ENCODE results near the gene MAFF. TPM values are rescaled to one million over a fixed set of nuclear protein-coding genes. Genes with fewer than 3 reads are reported as not detected.

Gene MAFF
- total RNA-seq, 1 experiment from 2014 or later = 4.6 TPM

DNA sequence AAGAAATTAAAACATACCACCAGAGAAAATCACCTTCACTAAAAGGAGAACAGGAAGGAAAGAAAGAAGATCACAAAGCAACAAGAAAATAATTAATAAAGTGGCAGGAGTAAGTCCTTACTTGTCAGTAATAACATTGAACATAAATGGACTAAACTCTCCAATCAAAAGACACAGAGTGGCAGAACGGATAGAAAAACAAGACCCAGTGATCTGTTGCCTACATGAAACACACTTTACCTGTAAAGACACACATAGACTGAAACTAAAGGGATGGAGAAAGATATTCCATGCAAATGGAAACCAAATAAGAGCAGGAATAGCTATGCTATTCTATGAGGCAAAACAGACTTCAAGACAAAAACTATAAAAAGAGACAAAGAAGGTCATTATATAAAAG, 46.1 kb upstream of the MAFF start:
- Mint-ChIP-seq H3K27me3 (ENCODE audit: low read depth) (no peaks in the 10 kb centered on the region), H3K27ac (no peak overlapping the region), H3K9me3 (no peaks in the 10 kb centered on the region), H3K36me3 (no peaks in the 10 kb centered on the region), H3K4me3 (no peak overlapping the region), H3K4me1 (peaks cover 9% of the 10 kb centered on the region; the same call in 1 of the 2 replicates)
- POLR2A ChIA-PET = no interaction called here
- CTCF ChIA-PET = no interaction called here
- no peak for ATAC-seq
- no peak for DNase-seq (ENCODE audit: low spot score)
- TF ChIP-seq CREM (CRISPR knock-in tag; IDR thresholded peaks at IDR 0.05) (no peak), ZBTB21 (CRISPR knock-in tag; IDR thresholded peaks at IDR 0.05; ENCODE audit: borderline replicate concordance) (no peak), MXD4 (CRISPR knock-in tag; IDR thresholded peaks at IDR 0.05; ENCODE audit: borderline replicate concordance) (no peak), MAX (CRISPR knock-in tag; IDR thresholded peaks at IDR 0.05) (no peak), SOX15 (CRISPR knock-in tag; IDR thresholded peaks at IDR 0.05) (no peak), NR1H2 (CRISPR knock-in tag; IDR thresholded peaks at IDR 0.05) (no peak)
- TF ChIP-seq, protein P1, sequence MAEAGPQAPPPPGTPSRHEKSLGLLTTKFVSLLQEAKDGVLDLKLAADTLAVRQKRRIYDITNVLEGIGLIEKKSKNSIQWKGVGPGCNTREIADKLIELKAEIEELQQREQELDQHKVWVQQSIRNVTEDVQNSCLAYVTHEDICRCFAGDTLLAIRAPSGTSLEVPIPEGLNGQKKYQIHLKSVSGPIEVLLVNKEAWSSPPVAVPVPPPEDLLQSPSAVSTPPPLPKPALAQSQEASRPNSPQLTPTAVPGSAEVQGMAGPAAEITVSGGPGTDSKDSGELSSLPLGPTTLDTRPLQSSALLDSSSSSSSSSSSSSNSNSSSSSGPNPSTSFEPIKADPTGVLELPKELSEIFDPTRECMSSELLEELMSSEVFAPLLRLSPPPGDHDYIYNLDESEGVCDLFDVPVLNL (CRISPR knock-in tag; IDR thresholded peaks at IDR 0.05; ENCODE audit: borderline replicate concordance, low read depth) = no peak

DNA sequence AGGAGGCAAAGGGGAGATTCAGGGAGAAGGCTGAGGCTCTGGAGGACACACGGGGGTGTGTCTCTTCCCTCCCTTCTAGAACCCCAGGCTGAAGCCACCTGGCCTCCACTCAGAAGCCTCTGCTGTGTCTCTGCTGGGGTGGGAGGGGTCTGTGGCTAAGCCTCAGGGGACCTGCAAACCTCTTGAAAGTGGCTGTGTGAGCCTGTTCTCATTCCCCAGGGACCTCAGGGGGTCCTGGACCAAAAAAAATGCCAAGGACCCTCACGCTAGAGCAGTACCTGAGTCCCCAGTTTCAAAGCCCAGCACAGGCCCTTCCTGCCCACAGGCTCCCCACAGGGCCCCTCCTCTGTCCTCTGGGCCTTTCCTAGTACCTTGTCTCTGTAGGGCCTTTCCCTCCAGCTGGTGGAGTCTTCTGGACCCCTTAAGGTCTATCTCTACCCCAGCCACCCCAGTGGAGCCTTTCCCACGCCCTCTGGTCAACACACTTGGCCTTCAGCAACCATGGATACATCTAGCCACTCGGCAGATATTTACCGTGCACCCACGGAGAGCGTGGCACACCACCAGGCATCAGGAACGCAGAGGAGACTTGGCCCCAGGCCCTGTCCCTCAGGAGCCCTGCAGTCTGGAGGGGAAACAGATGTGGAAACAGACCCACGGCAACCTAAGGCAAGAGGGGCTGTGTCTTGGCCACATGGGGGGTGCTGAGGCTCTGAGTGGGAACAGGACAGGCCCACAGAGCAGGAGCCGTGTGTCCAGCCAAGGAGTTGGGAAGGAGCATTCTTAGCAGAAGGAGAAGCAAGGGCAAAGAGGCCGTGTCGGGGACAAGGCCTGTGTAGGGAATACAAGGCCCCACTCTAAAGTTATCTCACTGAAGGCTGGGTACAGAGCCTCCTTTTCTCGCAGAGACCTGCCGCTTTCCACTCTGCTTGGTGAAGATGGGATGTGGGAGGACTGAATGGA, 38.6 kb upstream of the MAFF start:
- Mint-ChIP-seq H3K36me3 (peaks cover 14% of the 10 kb centered on the region), H3K27me3 (ENCODE audit: low read depth) (no peaks in the 10 kb centered on the region), H3K4me1 (peaks cover 3% of the 10 kb centered on the region; the same call in 1 of the 2 replicates), H3K27ac (no peak overlapping the region), H3K4me3 (no peak overlapping the region), H3K9me3 (no peaks in the 10 kb centered on the region)
- ChIA-PET CTCF (interaction anchor here (1.3 kb wide), 2 partner anchors 49 to 59 kb away, joined by 5 to 9 read pairs; no protein-coding TSS in a partner anchor), POLR2A (no interaction called here)
- ATAC-seq = no peak
- no peak for DNase-seq (ENCODE audit: low spot score)
- TF ChIP-seq, protein P2, sequence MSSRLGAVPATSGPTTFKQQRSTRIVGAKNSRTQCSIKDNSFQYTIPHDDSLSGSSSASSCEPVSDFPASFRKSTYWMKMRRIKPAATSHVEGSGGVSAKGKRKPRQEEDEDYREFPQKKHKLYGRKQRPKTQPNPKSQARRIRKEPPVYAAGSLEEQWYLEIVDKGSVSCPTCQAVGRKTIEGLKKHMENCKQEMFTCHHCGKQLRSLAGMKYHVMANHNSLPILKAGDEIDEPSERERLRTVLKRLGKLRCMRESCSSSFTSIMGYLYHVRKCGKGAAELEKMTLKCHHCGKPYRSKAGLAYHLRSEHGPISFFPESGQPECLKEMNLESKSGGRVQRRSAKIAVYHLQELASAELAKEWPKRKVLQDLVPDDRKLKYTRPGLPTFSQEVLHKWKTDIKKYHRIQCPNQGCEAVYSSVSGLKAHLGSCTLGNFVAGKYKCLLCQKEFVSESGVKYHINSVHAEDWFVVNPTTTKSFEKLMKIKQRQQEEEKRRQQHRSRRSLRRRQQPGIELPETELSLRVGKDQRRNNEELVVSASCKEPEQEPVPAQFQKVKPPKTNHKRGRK (CRISPR knock-in tag; IDR thresholded peaks at IDR 0.05; ENCODE audit: borderline replicate concordance) = no peak
- no peak for TF ChIP-seq ESRRA (CRISPR knock-in tag; IDR thresholded peaks at IDR 0.05; ENCODE audit: borderline replicate concordance)
- TF ChIP-seq PRRX2 (CRISPR knock-in tag; IDR thresholded peaks at IDR 0.05) = no peak
- no peak for TF ChIP-seq ZNF121 (CRISPR knock-in tag; IDR thresholded peaks at IDR 0.05)
- no peak for TF ChIP-seq ZNF671 (CRISPR knock-in tag; IDR thresholded peaks at IDR 0.05)
- TF ChIP-seq, protein P3, sequence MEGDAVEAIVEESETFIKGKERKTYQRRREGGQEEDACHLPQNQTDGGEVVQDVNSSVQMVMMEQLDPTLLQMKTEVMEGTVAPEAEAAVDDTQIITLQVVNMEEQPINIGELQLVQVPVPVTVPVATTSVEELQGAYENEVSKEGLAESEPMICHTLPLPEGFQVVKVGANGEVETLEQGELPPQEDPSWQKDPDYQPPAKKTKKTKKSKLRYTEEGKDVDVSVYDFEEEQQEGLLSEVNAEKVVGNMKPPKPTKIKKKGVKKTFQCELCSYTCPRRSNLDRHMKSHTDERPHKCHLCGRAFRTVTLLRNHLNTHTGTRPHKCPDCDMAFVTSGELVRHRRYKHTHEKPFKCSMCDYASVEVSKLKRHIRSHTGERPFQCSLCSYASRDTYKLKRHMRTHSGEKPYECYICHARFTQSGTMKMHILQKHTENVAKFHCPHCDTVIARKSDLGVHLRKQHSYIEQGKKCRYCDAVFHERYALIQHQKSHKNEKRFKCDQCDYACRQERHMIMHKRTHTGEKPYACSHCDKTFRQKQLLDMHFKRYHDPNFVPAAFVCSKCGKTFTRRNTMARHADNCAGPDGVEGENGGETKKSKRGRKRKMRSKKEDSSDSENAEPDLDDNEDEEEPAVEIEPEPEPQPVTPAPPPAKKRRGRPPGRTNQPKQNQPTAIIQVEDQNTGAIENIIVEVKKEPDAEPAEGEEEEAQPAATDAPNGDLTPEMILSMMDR (IDR thresholded peaks at IDR 0.05) = no peak
- TF ChIP-seq ZNF317 (CRISPR knock-in tag; IDR thresholded peaks at IDR 0.05; ENCODE audit: borderline replicate concordance, low read depth) = no peak
- no peak for TF ChIP-seq SP1 (CRISPR knock-in tag; conservative IDR thresholded peaks at IDR 0.05)
- TF ChIP-seq NFYB (CRISPR knock-in tag; conservative IDR thresholded peaks at IDR 0.05; ENCODE audit: low read depth) = no peak
- TF ChIP-seq ZBTB21 (CRISPR knock-in tag; IDR thresholded peaks at IDR 0.05; ENCODE audit: borderline replicate concordance) = no peak
- TF ChIP-seq ATF3 (CRISPR knock-in tag; conservative IDR thresholded peaks at IDR 0.05) = no peak
- TF ChIP-seq, protein P4, sequence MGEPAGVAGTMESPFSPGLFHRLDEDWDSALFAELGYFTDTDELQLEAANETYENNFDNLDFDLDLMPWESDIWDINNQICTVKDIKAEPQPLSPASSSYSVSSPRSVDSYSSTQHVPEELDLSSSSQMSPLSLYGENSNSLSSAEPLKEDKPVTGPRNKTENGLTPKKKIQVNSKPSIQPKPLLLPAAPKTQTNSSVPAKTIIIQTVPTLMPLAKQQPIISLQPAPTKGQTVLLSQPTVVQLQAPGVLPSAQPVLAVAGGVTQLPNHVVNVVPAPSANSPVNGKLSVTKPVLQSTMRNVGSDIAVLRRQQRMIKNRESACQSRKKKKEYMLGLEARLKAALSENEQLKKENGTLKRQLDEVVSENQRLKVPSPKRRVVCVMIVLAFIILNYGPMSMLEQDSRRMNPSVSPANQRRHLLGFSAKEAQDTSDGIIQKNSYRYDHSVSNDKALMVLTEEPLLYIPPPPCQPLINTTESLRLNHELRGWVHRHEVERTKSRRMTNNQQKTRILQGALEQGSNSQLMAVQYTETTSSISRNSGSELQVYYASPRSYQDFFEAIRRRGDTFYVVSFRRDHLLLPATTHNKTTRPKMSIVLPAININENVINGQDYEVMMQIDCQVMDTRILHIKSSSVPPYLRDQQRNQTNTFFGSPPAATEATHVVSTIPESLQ (CRISPR knock-in tag; IDR thresholded peaks at IDR 0.05) = no peak
- no peak for TF ChIP-seq NR1H2 (CRISPR knock-in tag; IDR thresholded peaks at IDR 0.05)
- TF ChIP-seq SMAD3 (CRISPR knock-in tag; IDR thresholded peaks at IDR 0.05; ENCODE audit: borderline replicate concordance) = no peak
- TF ChIP-seq, protein P5, sequence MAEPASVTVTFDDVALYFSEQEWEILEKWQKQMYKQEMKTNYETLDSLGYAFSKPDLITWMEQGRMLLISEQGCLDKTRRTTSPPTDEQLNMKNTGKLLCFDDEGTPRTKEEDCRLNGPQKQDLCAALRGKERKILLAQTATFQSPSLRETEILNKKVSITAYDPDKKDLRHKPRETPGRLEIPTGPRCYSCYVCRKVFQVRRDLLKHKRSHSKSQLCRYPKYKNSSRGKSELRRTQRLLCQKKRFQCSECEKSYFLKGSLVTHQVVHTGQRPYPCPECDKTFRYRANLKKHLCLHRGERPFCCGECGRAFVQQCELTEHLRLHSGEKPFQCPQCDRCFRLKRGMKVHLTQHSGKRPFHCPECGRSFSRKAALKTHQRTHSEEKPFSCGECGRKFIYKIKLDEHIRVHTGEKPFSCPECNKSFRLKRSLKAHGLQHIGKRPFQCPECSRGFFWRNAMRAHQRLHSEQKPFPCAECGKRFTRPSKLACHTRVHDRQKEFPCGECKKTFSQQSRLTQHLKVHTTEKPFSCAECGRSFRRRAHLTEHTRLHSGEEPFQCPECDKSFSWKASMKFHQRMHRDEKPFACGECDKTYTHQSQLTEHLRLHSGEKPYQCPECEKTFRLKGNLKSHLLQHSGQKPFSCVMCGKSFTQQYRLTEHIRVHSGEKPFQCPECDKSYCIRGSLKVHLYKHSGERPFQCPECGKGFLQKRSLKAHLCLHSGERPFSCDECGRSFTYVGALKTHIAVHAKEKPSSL (CRISPR knock-in tag; conservative IDR thresholded peaks at IDR 0.05) = no peak
- TF ChIP-seq MAX (CRISPR knock-in tag; IDR thresholded peaks at IDR 0.05) = no peak
- TF ChIP-seq GTF2I (CRISPR knock-in tag; conservative IDR thresholded peaks at IDR 0.05) = no peak
- TF ChIP-seq GRHL2 (CRISPR knock-in tag; IDR thresholded peaks at IDR 0.05; ENCODE audit: insufficient replicate concordance, severe bottlenecking) = no peak
